Neural cell (in vitro differentiated cells): Measurements from ENCODE around the gene DAW1. TPM values are rescaled to one million over a fixed set of nuclear protein-coding genes. Genes with fewer than 3 reads are reported as not detected.

Source experiments
- H2AFZ ChIP-seq: fragments of 200-600, 300-800 bp; sonication (generic), shearing (Covaris generic); 2 replicates; pipeline ENCODE4 v1.6.0; 2014; ENCODE audit warnings: low read depth, mild to moderate bottlenecking, antibody characterized with exemption, low read length, moderate library complexity
- H3F3A ChIP-seq: fragments of 200-600 bp; shearing (Covaris generic); 2 replicates; pipeline ENCODE4 v1.6.1; 2016; ENCODE audit warnings: mild to moderate bottlenecking, moderate library complexity, mixed read lengths, antibody characterized with exemption, low read length; ENCODE audit not compliant: insufficient read depth, poor library complexity, severe bottlenecking
- H3K27ac ChIP-seq: fragments of 200-600, 300-800 bp; sonication (generic), shearing (Covaris generic); 2 replicates; pipeline ENCODE4 v1.5.1; 2014; ENCODE audit warnings: mild to moderate bottlenecking, low read length, moderate library complexity
- H3K27me3 ChIP-seq: fragments of 300-800, 200-600 bp; sonication (generic), shearing (Covaris generic); 2 replicates; pipeline ENCODE4 v1.6.0; 2014; ENCODE audit warnings: mild to moderate bottlenecking, low read depth, low read length, moderate library complexity; ENCODE audit not compliant: insufficient read depth
- H3K36me3 ChIP-seq: fragments of 300-800, 200-600 bp; sonication (generic), shearing (Covaris generic); 2 replicates; pipeline ENCODE4 v1.5.1; 2014; ENCODE audit warnings: mild to moderate bottlenecking, antibody characterized with exemption, low read length, moderate library complexity; ENCODE audit not compliant: insufficient read depth
- H3K4me2 ChIP-seq: fragments of 300-800, 200-600 bp; sonication (generic), shearing (Covaris generic); 2 replicates; pipeline ENCODE4 v1.6.0; 2014; ENCODE audit warnings: mild to moderate bottlenecking, low read length
- H3K4me3 ChIP-seq: fragments of 300-800, 200-600 bp; sonication (generic), shearing (Covaris generic); 2 replicates; pipeline ENCODE4 v1.5.1; 2014; ENCODE audit warnings: mild to moderate bottlenecking, low read length, moderate library complexity
- H3K79me2 ChIP-seq: fragments of 200-600 bp; shearing (Covaris generic); replicated peaks from 2 replicates; pipeline ENCODE4 v1.6.0; 2014; ENCODE audit warnings: mild to moderate bottlenecking, low read length, moderate library complexity; ENCODE audit not compliant: insufficient read depth
- H3K9ac ChIP-seq: fragments of 300-800, 200-600 bp; sonication (generic), shearing (Covaris generic); 2 replicates; pipeline ENCODE4 v1.6.1; 2016; ENCODE audit warnings: mild to moderate bottlenecking, low read length, mixed read lengths
- H3K9me2 ChIP-seq: fragments of 200-600 bp; shearing (Covaris generic); 2 replicates; pipeline ENCODE4 v1.6.1; 2016; ENCODE audit warnings: mild to moderate bottlenecking, low read length, mixed read lengths; ENCODE audit not compliant: insufficient read depth
- H3K9me3 ChIP-seq: fragments of 200-600, 300-800 bp; sonication (generic), shearing (Covaris generic); 2 replicates; pipeline ENCODE4 v1.6.1; 2016; ENCODE audit warnings: mild to moderate bottlenecking, mixed run types, low read length, moderate library complexity, mixed read lengths
- H4K20me1 ChIP-seq: fragments of 200-600 bp; shearing (Covaris generic); 2 replicates; pipeline ENCODE4 v1.6.1; 2016; ENCODE audit warnings: mild to moderate bottlenecking, mixed run types; ENCODE audit not compliant: insufficient read depth
- CTCF ChIP-seq: fragments of 450-650 bp; IDR thresholded peaks from 2 replicates; pipeline ENCODE4 v1.5.1; 2014; ENCODE audit warnings: antibody characterized with exemption, mild to moderate bottlenecking, moderate library complexity; ENCODE audit not compliant: poor library complexity, severe bottlenecking
- EP300 ChIP-seq: fragments of 450-650 bp; conservative IDR thresholded peaks from 2 replicates; pipeline ENCODE4 v1.6.1; 2014; ENCODE audit warnings: antibody characterized with exemption, mild to moderate bottlenecking, moderate library complexity; ENCODE audit not compliant: poor library complexity, severe bottlenecking
- EZH2 ChIP-seq: fragments of 200-600, 300-800 bp; shearing (Covaris generic), sonication (generic); IDR thresholded peaks from 2 replicates; pipeline ENCODE4 v1.6.1; 2014; ENCODE audit warnings: antibody characterized with exemption, low read length, borderline replicate concordance, mild to moderate bottlenecking; ENCODE audit not compliant: insufficient read depth, poor library complexity, severe bottlenecking
- MXI1 ChIP-seq: fragments of 450-650 bp; conservative IDR thresholded peaks from 2 replicates; pipeline ENCODE4 v1.6.1; 2014; ENCODE audit warnings: antibody characterized with exemption, mild to moderate bottlenecking; ENCODE audit not compliant: poor library complexity, severe bottlenecking
- POLR2AphosphoS5 ChIP-seq: IDR thresholded peaks from 2 replicates; pipeline ENCODE4 v1.6.1; 2012
- RAD21 ChIP-seq: fragments of 450-650 bp; conservative IDR thresholded peaks from 2 replicates; pipeline ENCODE4 v1.6.1; 2014; ENCODE audit warnings: antibody characterized with exemption, mild to moderate bottlenecking, moderate library complexity
- REST ChIP-seq: IDR thresholded peaks from 2 replicates; pipeline ENCODE4 v1.6.1; 2012; ENCODE audit warnings: borderline replicate concordance
- SMC3 ChIP-seq: fragments of 450-650 bp; conservative IDR thresholded peaks from 2 replicates; pipeline ENCODE4 v1.6.1; 2014; ENCODE audit warnings: antibody characterized with exemption, mild to moderate bottlenecking, moderate library complexity; ENCODE audit not compliant: poor library complexity
- TAF1 ChIP-seq: IDR thresholded peaks from 2 replicates; pipeline ENCODE4 v1.6.1; 2012; ENCODE audit warnings: low read depth
- polyA plus RNA-seq: library from polyadenylated mRNA; depleted of rRNA; stranded (reverse); fragments of >200 nt; gene quantifications from 2 replicates; pipeline ENCODE4 v1.2.3, GENCODE V29; 2014

Gene DAW1
- polyA plus RNA-seq, 1 donor from 2014 or later: 1.5 TPM

- Histone ChIP-seq H3F3A (no peaks in the 10 kb centered on the region), H3K9me2 (no peaks in the 10 kb centered on the region), H3K79me2 (no peaks in the 10 kb centered on the region), H3K27me3 (no peaks in the 10 kb centered on the region), H2AFZ (no peak overlapping the region), H3K27ac (no peak overlapping the region), H4K20me1 (no peaks in the 10 kb centered on the region), H3K36me3 (no peaks in the 10 kb centered on the region), H3K9ac (no peak overlapping the region), H3K4me3 (no peak overlapping the region), H3K9me3 (no peaks in the 10 kb centered on the region), H3K4me2 (no peak overlapping the region)
- TF ChIP-seq REST (no peak), POLR2AphosphoS5 (no peak), MXI1 (no peak), CTCF (no peak), EP300 (no peak), TAF1 (no peak), EZH2 (no peak), RAD21 (no peak), SMC3 (no peak)
Observed at GRCh38 chr2:227829337-227829736, 42.1 kb upstream of the DAW1 start.

GRCh38 chr2:227834423-227834822 lies 37.0 kb upstream of the DAW1 start:
- Histone ChIP-seq H3K36me3 (no peaks in the 10 kb centered on the region), H2AFZ (no peak overlapping the region), H3K4me3 (no peak overlapping the region), H3K9me2 (no peaks in the 10 kb centered on the region), H3K4me2 (no peak overlapping the region), H3K27me3 (no peaks in the 10 kb centered on the region), H3K9me3 (no peaks in the 10 kb centered on the region), H3F3A (no peaks in the 10 kb centered on the region), H4K20me1 (no peaks in the 10 kb centered on the region), H3K27ac (no peak overlapping the region), H3K79me2 (no peaks in the 10 kb centered on the region), H3K9ac (no peak overlapping the region)
- TF ChIP-seq RAD21 (no peak), SMC3 (no peak), TAF1 (no peak), MXI1 (no peak), EZH2 (no peak), CTCF (no peak), REST (no peak), EP300 (no peak), POLR2AphosphoS5 (no peak)
